GM10266 (cell line): ENCODE data around the gene IRF4.

ENCODE experiments used
- DNase-seq: peaks from one replicate; pipeline ENCODE4 v3.0.0; 2012; ENCODE audit errors: extremely low spot score
- TF ChIP-seq, protein P1 (sequence below): IDR thresholded peaks from 2 replicates; pipeline ENCODE4 v1.5.1; 2012; ENCODE audit warnings: mild to moderate bottlenecking, low read depth; ENCODE audit not compliant: control insufficient read depth, insufficient read depth; ENCODE audit errors: missing control alignments

Gene IRF4

GRCh38 chr6:379410-380181 lies 12.0 kb upstream of the IRF4 start:
- TF ChIP-seq, protein P1, sequence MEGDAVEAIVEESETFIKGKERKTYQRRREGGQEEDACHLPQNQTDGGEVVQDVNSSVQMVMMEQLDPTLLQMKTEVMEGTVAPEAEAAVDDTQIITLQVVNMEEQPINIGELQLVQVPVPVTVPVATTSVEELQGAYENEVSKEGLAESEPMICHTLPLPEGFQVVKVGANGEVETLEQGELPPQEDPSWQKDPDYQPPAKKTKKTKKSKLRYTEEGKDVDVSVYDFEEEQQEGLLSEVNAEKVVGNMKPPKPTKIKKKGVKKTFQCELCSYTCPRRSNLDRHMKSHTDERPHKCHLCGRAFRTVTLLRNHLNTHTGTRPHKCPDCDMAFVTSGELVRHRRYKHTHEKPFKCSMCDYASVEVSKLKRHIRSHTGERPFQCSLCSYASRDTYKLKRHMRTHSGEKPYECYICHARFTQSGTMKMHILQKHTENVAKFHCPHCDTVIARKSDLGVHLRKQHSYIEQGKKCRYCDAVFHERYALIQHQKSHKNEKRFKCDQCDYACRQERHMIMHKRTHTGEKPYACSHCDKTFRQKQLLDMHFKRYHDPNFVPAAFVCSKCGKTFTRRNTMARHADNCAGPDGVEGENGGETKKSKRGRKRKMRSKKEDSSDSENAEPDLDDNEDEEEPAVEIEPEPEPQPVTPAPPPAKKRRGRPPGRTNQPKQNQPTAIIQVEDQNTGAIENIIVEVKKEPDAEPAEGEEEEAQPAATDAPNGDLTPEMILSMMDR: no peak
- DNase-seq: no peak

GRCh38 chr6:380234-381218 lies 11.0 kb upstream of the IRF4 start:
- DNase-seq: no peak
- TF ChIP-seq, protein P1: no peak

DNA sequence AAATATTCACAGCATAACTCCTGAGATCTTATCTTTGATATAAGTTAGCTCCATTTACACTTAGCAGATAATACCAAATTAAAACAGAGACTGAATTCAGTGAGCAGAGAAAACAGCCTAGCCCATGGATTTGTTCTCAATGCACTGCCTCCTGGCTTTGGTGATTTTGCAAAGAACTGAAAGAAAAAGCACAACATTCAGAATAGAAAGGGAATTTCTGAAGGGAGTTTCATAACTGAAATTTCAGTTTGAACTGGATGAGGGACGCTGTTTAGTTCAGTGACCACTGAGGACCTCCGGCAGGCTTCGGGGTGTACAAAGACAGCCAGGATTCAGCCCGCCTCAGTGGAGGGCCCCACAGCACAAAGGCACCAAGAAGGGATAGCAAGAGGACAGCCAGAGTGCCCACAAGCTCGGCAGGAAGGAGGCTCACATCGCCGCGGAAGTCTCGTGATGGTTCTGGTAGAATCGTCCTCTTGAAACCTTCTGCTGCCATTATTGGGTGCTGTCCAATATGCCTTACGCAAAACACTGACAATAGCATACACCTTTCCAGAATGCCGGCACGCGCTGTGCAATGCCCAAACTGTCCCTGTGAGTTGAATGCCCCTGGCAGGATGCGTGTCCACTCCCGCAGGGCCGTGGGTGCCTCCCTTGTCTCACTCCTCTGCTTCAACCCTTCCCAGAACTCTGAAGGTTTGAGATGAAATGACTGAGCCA lies 9.7 kb upstream of the IRF4 start:
- TF ChIP-seq, protein P1: no peak
- no peak for DNase-seq

DNA sequence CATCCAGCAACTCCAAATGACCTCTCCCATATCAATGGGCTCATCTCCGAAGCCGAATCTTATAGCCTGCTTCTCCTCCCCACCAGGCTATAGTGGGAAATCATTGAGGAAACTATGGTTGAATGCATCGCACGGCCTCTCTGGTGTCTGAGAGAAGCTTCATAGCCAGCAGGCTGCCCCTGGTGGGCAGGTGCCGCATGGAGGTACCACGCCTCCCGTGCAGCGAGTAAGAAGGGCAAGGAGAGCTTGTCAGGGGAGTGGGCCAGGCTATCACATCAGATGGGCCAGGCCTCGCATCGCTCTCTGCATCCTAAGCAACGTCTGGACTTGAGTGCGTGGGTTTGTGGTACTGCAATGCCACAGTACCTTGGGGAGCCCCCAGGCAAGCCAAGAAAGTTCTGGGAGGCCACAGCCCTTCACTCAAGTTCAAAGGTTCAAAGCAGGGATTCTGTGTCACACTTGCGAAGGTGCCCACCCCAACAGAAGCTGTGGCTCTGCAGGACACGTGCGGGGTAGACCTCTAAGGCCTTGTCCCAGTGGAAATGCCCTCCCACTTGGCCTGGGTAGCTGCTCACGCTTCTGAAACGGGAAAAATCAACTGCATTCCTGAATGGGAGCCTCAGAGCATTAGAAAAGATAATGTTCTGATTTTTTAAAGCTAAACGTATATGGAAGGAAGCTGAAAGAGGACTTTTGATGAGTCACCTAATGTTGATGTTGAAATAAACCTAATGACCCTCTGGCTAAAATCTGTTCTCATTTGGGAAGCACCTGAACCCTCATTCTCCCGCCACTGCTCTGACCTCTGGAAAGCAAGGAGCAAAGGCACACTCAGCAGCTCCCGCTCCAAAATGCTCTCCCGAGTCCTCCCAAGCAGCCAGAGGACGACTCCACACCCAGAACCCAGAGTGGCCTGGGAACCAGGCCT lies 8.4 kb upstream of the IRF4 start:
- TF ChIP-seq, protein P1: no peak
- DNase-seq: no peak

DNA sequence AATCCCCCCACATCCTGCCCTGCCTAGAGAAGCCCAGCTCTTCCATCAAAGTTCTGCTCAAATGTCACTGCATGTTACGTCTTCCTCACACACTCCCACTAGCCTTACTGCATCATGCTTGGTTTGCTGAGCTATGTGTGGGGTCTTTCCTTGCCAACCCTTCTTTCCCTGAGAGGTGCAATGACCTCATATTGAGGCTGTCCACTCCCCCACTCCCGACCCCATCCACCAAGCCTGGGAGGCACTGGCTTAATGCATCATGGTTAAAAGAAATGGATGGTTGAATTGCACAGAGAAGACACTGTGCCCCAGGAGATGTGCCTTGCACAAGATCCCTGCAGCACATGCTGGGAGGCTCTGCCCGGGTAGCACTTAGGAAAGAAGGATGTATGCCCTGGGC lies 7.7 kb upstream of the IRF4 start:
- DNase-seq: no peak
- TF ChIP-seq, protein P1: no peak

DNA sequence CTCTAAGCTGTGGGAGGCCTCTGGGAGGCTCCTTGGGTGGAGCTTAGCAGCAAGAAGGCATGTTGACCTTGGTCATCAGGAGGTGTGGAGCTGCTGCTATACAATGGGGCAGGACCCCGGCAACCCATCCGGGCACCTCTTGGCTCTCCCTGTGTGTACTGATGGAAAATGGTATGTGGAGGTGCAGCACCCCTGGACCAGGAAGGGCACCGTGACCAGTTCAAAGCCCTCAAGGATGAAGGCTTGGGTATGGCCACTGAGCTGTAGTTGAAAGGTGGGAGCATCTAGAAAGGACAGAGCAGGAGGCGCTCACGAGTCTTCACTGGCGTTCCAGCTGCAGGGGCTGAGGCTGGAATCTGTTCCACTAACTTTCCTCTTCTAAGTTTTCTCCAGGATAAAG lies 6.7 kb upstream of the IRF4 start:
- TF ChIP-seq, protein P1: no peak
- no peak for DNase-seq
